ENCODE data around the gene GCG. TPM values are rescaled to one million over a fixed set of nuclear protein-coding genes. Genes with fewer than 3 reads are reported as not detected.

GCG gene
- total RNA-seq, 1 experiment from 2014 or later: not detected

DNA sequence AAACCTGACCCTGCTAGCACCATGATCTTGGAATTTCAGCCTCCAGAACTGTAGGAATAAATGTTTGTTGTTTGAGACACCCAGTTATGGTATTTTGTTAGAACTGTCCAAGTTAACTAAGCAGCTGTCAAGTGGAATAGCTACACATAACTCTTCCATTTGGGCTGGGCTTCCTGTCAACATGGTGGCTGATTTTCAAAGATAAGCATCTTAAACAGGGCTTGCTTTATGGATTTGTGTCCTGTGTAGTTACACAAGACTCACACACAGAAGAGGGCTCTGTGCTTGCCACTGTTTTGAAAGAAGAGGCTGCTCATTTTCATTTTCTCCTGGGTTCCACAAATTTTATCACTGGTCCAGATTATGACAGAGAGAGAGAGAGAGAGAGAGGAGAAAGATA, 35.7 kb downstream of the GCG start (continued):
- TF ChIP-seq, protein P1, sequence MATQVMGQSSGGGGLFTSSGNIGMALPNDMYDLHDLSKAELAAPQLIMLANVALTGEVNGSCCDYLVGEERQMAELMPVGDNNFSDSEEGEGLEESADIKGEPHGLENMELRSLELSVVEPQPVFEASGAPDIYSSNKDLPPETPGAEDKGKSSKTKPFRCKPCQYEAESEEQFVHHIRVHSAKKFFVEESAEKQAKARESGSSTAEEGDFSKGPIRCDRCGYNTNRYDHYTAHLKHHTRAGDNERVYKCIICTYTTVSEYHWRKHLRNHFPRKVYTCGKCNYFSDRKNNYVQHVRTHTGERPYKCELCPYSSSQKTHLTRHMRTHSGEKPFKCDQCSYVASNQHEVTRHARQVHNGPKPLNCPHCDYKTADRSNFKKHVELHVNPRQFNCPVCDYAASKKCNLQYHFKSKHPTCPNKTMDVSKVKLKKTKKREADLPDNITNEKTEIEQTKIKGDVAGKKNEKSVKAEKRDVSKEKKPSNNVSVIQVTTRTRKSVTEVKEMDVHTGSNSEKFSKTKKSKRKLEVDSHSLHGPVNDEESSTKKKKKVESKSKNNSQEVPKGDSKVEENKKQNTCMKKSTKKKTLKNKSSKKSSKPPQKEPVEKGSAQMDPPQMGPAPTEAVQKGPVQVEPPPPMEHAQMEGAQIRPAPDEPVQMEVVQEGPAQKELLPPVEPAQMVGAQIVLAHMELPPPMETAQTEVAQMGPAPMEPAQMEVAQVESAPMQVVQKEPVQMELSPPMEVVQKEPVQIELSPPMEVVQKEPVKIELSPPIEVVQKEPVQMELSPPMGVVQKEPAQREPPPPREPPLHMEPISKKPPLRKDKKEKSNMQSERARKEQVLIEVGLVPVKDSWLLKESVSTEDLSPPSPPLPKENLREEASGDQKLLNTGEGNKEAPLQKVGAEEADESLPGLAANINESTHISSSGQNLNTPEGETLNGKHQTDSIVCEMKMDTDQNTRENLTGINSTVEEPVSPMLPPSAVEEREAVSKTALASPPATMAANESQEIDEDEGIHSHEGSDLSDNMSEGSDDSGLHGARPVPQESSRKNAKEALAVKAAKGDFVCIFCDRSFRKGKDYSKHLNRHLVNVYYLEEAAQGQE (IDR thresholded peaks at IDR 0.05; ENCODE audit: low read depth): no peak
- TF ChIP-seq CBX3 (IDR thresholded peaks at IDR 0.05; ENCODE audit: low read depth): no peak
- TF ChIP-seq, protein P2, sequence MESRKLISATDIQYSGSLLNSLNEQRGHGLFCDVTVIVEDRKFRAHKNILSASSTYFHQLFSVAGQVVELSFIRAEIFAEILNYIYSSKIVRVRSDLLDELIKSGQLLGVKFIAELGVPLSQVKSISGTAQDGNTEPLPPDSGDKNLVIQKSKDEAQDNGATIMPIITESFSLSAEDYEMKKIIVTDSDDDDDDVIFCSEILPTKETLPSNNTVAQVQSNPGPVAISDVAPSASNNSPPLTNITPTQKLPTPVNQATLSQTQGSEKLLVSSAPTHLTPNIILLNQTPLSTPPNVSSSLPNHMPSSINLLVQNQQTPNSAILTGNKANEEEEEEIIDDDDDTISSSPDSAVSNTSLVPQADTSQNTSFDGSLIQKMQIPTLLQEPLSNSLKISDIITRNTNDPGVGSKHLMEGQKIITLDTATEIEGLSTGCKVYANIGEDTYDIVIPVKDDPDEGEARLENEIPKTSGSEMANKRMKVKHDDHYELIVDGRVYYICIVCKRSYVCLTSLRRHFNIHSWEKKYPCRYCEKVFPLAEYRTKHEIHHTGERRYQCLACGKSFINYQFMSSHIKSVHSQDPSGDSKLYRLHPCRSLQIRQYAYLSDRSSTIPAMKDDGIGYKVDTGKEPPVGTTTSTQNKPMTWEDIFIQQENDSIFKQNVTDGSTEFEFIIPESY (IDR thresholded peaks at IDR 0.05; ENCODE audit: extremely low read depth, insufficient replicate concordance, low read length): no peak
- TF ChIP-seq FOSL1 (IDR thresholded peaks at IDR 0.05; ENCODE audit: low read depth): no peak

DNA sequence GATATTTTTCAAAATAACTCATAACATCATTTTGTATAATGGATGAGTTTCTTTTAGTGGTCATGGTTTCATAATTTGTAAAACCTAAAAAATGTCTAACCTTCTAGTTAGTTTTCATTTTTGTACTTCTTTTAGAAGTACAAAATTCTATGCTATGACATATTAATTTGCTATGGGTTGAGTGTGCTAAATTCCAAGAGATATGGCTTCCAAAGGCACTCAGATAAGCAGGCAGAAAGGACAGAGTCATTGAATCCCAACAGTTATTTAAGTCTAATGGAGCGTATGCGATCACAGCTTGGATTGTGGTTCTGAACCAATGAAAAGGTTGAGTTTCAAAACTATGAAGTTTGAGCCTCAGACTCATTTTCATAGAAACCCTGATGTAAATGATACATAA, 37.0 kb downstream of the GCG start:
- CTCF ChIA-PET: no interaction called here
- Histone ChIP-seq H2AFZ (ENCODE audit: low read depth, low read length, poor library complexity, severe bottlenecking) (no peak overlapping the region), H4K20me1 (ENCODE audit: insufficient read depth) (no peaks in the 10 kb centered on the region), H3K27me3 (ENCODE audit: insufficient read depth, low read length) (no peaks in the 10 kb centered on the region), H3K4me2 (ENCODE audit: low read length) (no peak overlapping the region), H3K4me1 (ENCODE audit: control insufficient read depth in 1 of 2, insufficient read depth in 2 of 2, low read length in 2 of 2) (peaks cover 2 to 15% of the 10 kb centered on the region in 2 experiments; a peak in 1 of 4 replicates), H3K9me3 (ENCODE audit: control insufficient read depth in 1 of 2, insufficient read depth in 1 of 2, low read depth in 1 of 2, low read length in 2 of 2) (no peaks in the 10 kb centered on the region; a peak in 1 of 4 replicates), H3K27ac (ENCODE audit: low read depth, low read length) (no peak overlapping the region), H3K36me3 (ENCODE audit: control insufficient read depth in 1 of 2, insufficient read depth in 2 of 2, low read length in 2 of 2) (no peaks in the 10 kb centered on the region), H3K9me2 (ENCODE audit: insufficient read depth) (no peaks in the 10 kb centered on the region), H3K4me3 (replicated peaks in 1 of 2; ENCODE audit: low read depth in 1 of 2, low read length in 2 of 2) (no peak overlapping the region), H3K9ac (ENCODE audit: low read length) (no peak overlapping the region), H3K79me2 (ENCODE audit: insufficient read depth, low read length) (no peaks in the 10 kb centered on the region)
- no TSS peak for BruUV-seq (replicated peaks)
- intact Hi-C loops (cut with micrococcal nuclease): no loop called here
- DNase-seq (ENCODE audit: low read depth, low spot score) (no peak), ATAC-seq (no peak)
- RAD21 ChIA-PET (ENCODE audit: low non-redundant PET in 1 of 2, low total read pairs in 2 of 2, uncharacterized antibody in 2 of 2, unreplicated experiment in 2 of 2): no interaction called here
- TF ChIP-seq EZH2phosphoT487 (IDR thresholded peaks at IDR 0.05; ENCODE audit: borderline replicate concordance): no peak
- no peak for TF ChIP-seq YY1 (IDR thresholded peaks at IDR 0.05; ENCODE audit: extremely low read depth, insufficient replicate concordance, low read depth, low read length)
- no peak for TF ChIP-seq CBX3 (IDR thresholded peaks at IDR 0.05; ENCODE audit: low read depth)
- TF ChIP-seq, protein P2 (IDR thresholded peaks at IDR 0.05; ENCODE audit: extremely low read depth, insufficient replicate concordance, low read length): no peak
- TF ChIP-seq, protein P3, sequence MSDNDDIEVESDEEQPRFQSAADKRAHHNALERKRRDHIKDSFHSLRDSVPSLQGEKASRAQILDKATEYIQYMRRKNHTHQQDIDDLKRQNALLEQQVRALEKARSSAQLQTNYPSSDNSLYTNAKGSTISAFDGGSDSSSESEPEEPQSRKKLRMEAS (IDR thresholded peaks at IDR 0.05): no peak
- TF ChIP-seq ZNF274 (IDR thresholded peaks at IDR 0.05; ENCODE audit: low read depth, low read length): no peak
- no peak for TF ChIP-seq SP1 (IDR thresholded peaks at IDR 0.05; ENCODE audit: low read depth)
- no peak for TF ChIP-seq SRF (IDR thresholded peaks at IDR 0.05; ENCODE audit: low read depth)
- TF ChIP-seq SIN3A (IDR thresholded peaks at IDR 0.05; ENCODE audit: low read depth): no peak
- no peak for TF ChIP-seq FOSL1 (IDR thresholded peaks at IDR 0.05; ENCODE audit: low read depth)
- TF ChIP-seq TCF7L2 (IDR thresholded peaks at IDR 0.05; ENCODE audit: borderline replicate concordance, extremely low read depth, insufficient read depth, insufficient read length): no peak
- TF ChIP-seq, protein P4, sequence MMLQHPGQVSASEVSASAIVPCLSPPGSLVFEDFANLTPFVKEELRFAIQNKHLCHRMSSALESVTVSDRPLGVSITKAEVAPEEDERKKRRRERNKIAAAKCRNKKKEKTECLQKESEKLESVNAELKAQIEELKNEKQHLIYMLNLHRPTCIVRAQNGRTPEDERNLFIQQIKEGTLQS (IDR thresholded peaks at IDR 0.05): no peak
- no peak for TF ChIP-seq POLR2AphosphoS5 (IDR thresholded peaks at IDR 0.05; ENCODE audit: low read depth, low read length)
- no peak for TF ChIP-seq CEBPB (IDR thresholded peaks at IDR 0.05; ENCODE audit: low read depth)
- POLR2A ChIA-PET: no interaction called here

Data from HCT116 (cell line).